Adipocyte (in vitro differentiated cells): ENCODE results near the gene JUNB.

Experiments used
- DNase-seq: peaks from one replicate; pipeline ENCODE4 v3.0.0-alpha.2; 2015; ENCODE audit warnings: low read depth
- H3K27me3 ChIP-seq: replicated peaks from 2 replicates; pipeline ENCODE4 v1.7.0; 2013; ENCODE audit warnings: mild to moderate bottlenecking, low read length, moderate library complexity; ENCODE audit not compliant: control insufficient read depth, insufficient read depth
- H3K36me3 ChIP-seq: 2 replicates; pipeline ENCODE4 v1.7.0; 2013; ENCODE audit warnings: low read length, mild to moderate bottlenecking, moderate library complexity; ENCODE audit not compliant: control insufficient read depth, insufficient read depth, severe bottlenecking
- H3K4me1 ChIP-seq: 2 replicates; pipeline ENCODE4 v1.7.0; 2013; ENCODE audit warnings: mild to moderate bottlenecking, low read length, moderate library complexity; ENCODE audit not compliant: control insufficient read depth, insufficient read depth
- H3K4me3 ChIP-seq: 2 replicates; pipeline ENCODE4 v1.7.0; 2013; ENCODE audit warnings: mild to moderate bottlenecking, low read length, moderate library complexity
- H3K9ac ChIP-seq: 2 replicates; pipeline ENCODE4 v1.7.0; 2013; ENCODE audit warnings: mild to moderate bottlenecking, low read length, moderate library complexity
- H3K9me3 ChIP-seq: 2 replicates; pipeline ENCODE4 v1.7.0; 2013; ENCODE audit warnings: mild to moderate bottlenecking, low read length, moderate library complexity; ENCODE audit not compliant: control insufficient read depth

Gene JUNB

GRCh38 chr19:12791345-12792050, at the start of gene JUNB:
TSS of gene JUNB (plus strand) at chr19:12791486. CDS start at chr19:12791772, 286 bp downstream.
- peak within 1 kb of the TSS; percentile 99 for H3K4me3 ChIP-seq
- H3K36me3 ChIP-seq, result no peaks in the 10 kb centered on the region
- no peaks in the 10 kb centered on the region for H3K27me3 ChIP-seq
- H3K9ac ChIP-seq, result peak within 1 kb of the TSS; percentile 99
- peak; percentile 98 for DNase-seq
- H3K4me1 ChIP-seq, result peaks cover 48% of the 10 kb centered on the region
- H3K9me3 ChIP-seq, result no peaks in the 10 kb centered on the region

- Histone ChIP-seq H3K4me3 (no peak overlapping the region), H3K36me3 (peaks cover 33% of the 10 kb centered on the region), H3K9ac (no peak overlapping the region), H3K27me3 (peaks cover 5% of the 10 kb centered on the region), H3K4me1 (peaks cover 6% of the 10 kb centered on the region), H3K9me3 (no peaks in the 10 kb centered on the region)
- DNase-seq, result no peak
Observed at GRCh38 chr19:12745166-12745897, 46.0 kb upstream of the JUNB start.

GRCh38 chr19:12748489-12748888, 42.8 kb upstream of the JUNB start:
- Histone ChIP-seq H3K9ac (no peak overlapping the region), H3K4me3 (no peak overlapping the region), H3K9me3 (no peaks in the 10 kb centered on the region), H3K4me1 (peaks cover 9% of the 10 kb centered on the region), H3K27me3 (peaks cover 17% of the 10 kb centered on the region), H3K36me3 (peaks cover 30% of the 10 kb centered on the region)
- DNase-seq, result no peak

- no peaks in the 10 kb centered on the region for H3K9me3 ChIP-seq
- H3K27me3 ChIP-seq, result peaks cover 21% of the 10 kb centered on the region
- no peak overlapping the region for H3K4me3 ChIP-seq
- peaks cover 26% of the 10 kb centered on the region for H3K36me3 ChIP-seq
- peak; percentile 41 for DNase-seq
- no peak overlapping the region for H3K9ac ChIP-seq
- H3K4me1 ChIP-seq, result peaks cover 9% of the 10 kb centered on the region
Observed at GRCh38 chr19:12749938-12750521, 41.3 kb upstream of the JUNB start.

GRCh38 chr19:12750851-12751250, 40.4 kb upstream of the JUNB start:
- Histone ChIP-seq H3K36me3 (peaks cover 18% of the 10 kb centered on the region), H3K9me3 (no peaks in the 10 kb centered on the region), H3K27me3 (peaks cover 21% of the 10 kb centered on the region), H3K4me1 (peaks cover 9% of the 10 kb centered on the region), H3K4me3 (no peak overlapping the region), H3K9ac (no peak overlapping the region)
- DNase-seq, result no peak

GRCh38 chr19:12751635-12752034, 39.7 kb upstream of the JUNB start, which contains the start of gene BEST2:
TSS of gene BEST2 (plus strand) at chr19:12751791. CDS start at chr19:12752593, 802 bp downstream.
- H3K4me3 ChIP-seq, result no peak within 1 kb of the TSS
- no peak for DNase-seq
- peaks cover 9% of the 10 kb centered on the region for H3K4me1 ChIP-seq
- no peaks in the 10 kb centered on the region for H3K9me3 ChIP-seq
- H3K27me3 ChIP-seq, result peaks cover 21% of the 10 kb centered on the region
- peaks cover 11% of the 10 kb centered on the region for H3K36me3 ChIP-seq
- H3K9ac ChIP-seq, result no peak within 1 kb of the TSS

GRCh38 chr19:12752056-12752781, 39.1 kb upstream of the JUNB start:
- Histone ChIP-seq H3K9me3 (no peaks in the 10 kb centered on the region), H3K9ac (no peak overlapping the region), H3K4me3 (no peak overlapping the region), H3K27me3 (peaks cover 21% of the 10 kb centered on the region), H3K4me1 (peaks cover 9% of the 10 kb centered on the region), H3K36me3 (peaks cover 8% of the 10 kb centered on the region)
- DNase-seq, result no peak

GRCh38 chr19:12754465-12755196, 36.7 kb upstream of the JUNB start:
- Histone ChIP-seq H3K27me3 (peaks cover 21% of the 10 kb centered on the region), H3K36me3 (no peaks in the 10 kb centered on the region), H3K4me1 (peaks cover 12% of the 10 kb centered on the region), H3K9me3 (no peaks in the 10 kb centered on the region), H3K4me3 (no peak overlapping the region), H3K9ac (no peak overlapping the region)
- DNase-seq, result no peak

- Histone ChIP-seq H3K9me3 (no peaks in the 10 kb centered on the region), H3K36me3 (no peaks in the 10 kb centered on the region), H3K4me1 (peaks cover 3% of the 10 kb centered on the region), H3K9ac (no peak overlapping the region), H3K4me3 (no peak overlapping the region), H3K27me3 (peaks cover 10% of the 10 kb centered on the region)
- no peak for DNase-seq
Observed at GRCh38 chr19:12756150-12756883, 35.0 kb upstream of the JUNB start.
